HG02642 (cell line): Measurements from ENCODE around the gene CDK9.
"Not testable (repeated sequence)": the region's sequence is repeated elsewhere in the genome, so short reads cannot be mapped to it uniquely, and the experiment has no call there.

ENCODE experiments used
- ATAC-seq: cut with Tn5 transposase; IDR thresholded peaks from one replicate; pipeline ENCODE4 v1.9.1; 2021; ENCODE audit warnings: mild to moderate bottlenecking; ENCODE audit not compliant: unreplicated experiment, poor library complexity

CDK9 gene

DNA sequence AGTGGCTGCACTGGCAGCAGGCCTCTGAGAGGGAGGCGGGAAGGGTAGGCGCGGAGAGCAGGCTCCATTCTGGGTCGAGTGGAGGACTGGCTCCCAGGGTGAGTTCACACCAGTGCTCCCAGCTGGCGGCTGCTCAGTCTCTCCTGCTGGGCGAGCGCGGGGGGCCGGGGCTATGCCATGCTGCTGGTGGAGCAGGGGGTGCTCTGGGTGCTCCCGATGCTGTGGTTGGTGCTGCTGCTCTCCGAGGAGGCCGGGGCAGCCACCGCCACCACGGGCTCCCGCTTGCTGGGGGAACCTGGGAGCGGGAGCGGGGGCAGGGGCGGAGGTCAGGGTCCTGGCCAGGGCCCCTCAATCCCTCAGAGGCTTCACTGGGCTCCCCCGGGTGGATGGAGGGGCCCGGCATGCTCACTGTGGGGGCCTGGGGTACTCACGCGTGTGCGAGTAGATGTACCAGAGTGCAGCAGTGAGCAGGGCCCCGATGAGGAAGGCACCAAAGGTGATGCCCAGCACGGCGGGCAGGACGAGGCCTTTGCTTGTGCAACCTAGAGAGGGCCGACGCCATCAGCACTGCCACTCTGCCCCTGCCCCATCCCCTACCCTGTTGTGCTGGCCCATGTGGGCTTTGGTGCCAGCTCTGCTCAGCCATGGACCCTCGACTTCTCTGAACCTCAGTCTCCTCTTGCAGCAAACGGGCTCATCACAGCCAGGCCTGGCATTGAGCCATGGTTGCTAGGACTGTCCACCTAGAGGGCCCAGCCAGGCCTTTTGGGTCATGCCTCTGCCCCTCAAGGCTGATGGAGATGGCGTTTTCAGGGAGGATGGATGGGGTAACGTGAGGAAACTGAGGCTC lies 29.9 kb downstream of the CDK9 start:
- no peak for ATAC-seq

- no peak for ATAC-seq
Measured at GRCh38 chr9:127816362-127816725, 30.5 kb downstream of the CDK9 start.

- ATAC-seq, result no peak
Measured at GRCh38 chr9:127816728-127817127, 30.9 kb downstream of the CDK9 start.

- ATAC-seq, result no peak
Measured at GRCh38 chr9:127817881-127818434, 32.1 kb downstream of the CDK9 start.

DNA sequence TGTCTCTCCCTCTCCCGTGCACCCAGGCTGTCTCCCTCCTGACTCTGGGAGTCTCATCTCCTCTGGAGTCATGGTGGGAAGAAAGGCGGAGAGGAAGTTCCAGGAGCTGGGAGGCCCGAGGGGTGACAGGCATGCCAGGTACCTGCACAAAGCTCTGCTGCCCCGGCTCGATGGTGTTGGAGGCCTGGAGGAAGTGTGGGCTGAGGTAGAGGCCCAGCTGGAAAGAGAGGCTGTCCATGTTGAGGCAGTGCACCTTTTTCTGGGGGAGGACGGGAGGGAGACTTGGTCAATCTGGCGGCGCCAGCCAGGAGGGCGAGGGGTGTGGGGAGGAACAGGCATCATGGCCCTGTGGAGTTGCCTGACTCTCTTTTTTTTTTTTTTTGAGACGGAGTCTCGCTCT lies 32.7 kb downstream of the CDK9 start:
- ATAC-seq, result no peak

GRCh38 chr9:127822108-127822507 lies 36.3 kb downstream of the CDK9 start:
- no peak for ATAC-seq

GRCh38 chr9:127825319-127826051 lies 39.7 kb downstream of the CDK9 start:
- ATAC-seq, result no peak

GRCh38 chr9:127826253-127826913 lies 40.5 kb downstream of the CDK9 start:
- ATAC-seq, result no peak

- no peak for ATAC-seq
Measured at GRCh38 chr9:127828262-127829031, 42.6 kb downstream of the CDK9 start.

DNA sequence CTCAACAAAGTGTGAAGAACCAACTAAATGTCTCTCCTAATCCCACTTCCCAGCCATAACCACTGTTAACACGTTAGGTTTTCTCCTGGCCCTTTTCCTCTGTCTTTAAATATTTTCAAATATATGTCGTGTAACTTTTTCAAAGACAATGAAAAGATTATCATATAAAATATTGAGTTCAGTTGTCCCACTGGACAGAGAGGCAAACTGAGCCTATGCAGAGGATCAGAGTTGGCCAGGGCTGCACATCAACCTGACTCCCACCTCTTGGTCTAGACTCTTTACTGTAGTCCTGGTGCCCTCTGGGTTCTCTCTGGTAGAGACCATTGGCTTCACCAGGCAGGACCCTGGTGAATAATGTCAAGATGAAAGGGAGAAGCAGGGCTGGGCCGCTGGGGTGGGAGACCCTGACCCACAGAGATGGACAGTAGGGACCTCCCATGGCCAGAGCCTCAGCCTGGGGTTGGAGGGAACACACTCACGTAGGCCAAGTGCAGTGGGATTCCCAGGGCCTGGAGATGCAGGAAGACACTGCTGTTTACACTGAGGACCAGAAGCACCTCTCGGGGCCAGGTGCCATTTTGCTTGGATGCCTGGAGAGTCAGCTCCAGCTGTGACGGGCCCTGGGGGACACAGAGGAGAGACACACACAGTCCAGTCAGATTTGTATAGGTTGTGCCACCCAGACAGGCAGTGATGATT lies 43.5 kb downstream of the CDK9 start:
- no peak for ATAC-seq

GRCh38 chr9:127832248-127832647 lies 46.4 kb downstream of the CDK9 start:
- ATAC-seq, result no peak

DNA sequence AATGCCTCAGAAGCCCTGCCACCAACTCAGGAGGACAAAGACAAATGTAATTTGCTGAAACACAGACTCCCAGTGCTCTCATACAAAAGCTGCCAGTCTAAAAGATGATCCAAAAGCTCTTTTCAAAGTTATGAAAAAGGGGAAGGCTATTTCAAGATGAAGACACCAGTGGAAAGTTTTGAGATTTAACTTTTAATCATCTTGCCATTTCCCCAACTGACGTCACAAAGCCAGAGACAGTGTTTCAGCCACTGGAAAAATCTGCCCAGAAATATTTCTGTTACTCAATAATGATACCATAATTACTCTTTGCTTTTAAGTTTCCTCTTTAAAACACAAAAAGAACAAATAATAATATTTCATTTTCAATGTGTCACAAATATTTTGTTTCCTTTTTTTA lies 47.7 kb downstream of the CDK9 start:
- ATAC-seq, result no peak

GRCh38 chr9:127835991-127836516 lies 50.2 kb downstream of the CDK9 start:
- ATAC-seq, result no peak

- ATAC-seq, result not testable (repeated sequence)
Measured at GRCh38 chr9:127836561-127836960, 50.7 kb downstream of the CDK9 start.

- no peak for ATAC-seq
Measured at GRCh38 chr9:127837346-127837745, 51.5 kb downstream of the CDK9 start.

DNA sequence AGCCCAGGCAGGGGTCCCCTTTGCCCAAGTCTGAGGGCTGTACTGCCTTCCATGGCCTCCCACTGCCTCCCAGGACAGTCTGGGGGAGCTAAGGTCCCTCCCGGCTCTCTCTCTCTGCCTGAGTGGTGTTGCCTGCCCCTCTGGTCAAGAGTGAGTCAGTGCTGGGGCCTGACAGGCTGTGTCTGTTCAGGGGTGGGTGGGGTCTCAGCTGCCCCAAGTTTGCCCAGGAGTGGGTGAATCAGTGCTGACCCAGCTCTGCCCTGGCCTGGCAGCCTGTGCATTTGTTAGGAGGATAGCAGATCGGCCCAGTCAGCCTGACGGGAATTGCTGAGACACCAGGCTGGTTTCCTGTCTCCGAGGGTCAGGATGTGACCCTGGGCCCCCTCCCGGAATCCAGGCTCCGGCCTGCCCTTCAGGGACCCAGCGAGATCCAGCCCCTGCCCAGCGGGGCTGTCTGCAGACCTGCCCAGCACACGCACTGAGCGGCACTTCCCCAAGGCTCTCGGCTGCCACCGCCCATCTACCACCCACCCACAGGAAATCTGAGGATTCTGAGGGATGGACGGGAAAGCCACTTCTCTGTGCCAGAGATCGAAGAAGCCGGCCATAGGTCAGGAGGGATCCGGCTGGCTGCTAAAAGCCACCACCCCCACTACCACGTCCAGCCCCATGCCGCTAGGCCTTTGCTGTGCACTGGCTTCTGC lies 52.7 kb downstream of the CDK9 start:
- no peak for ATAC-seq
